Neural progenitor cell (in vitro differentiated cells): ENCODE data around the gene ALG12.

ENCODE experiments used
- CTCF ChIP-seq: fragments of 200-600 bp; sonication (generic); IDR thresholded peaks from 2 replicates; pipeline ENCODE4 v1.5.1; 2017; ENCODE audit warnings: antibody characterized with exemption, mild to moderate bottlenecking
- EZH2phosphoT487 ChIP-seq: fragments of 200-600 bp; sonication (generic); IDR thresholded peaks from 2 replicates; pipeline ENCODE4 v1.6.1; 2017; ENCODE audit warnings: antibody characterized with exemption

- TF ChIP-seq CTCF (no peak), EZH2phosphoT487 (no peak)
Observed at GRCh38 chr22:49953680-49954344, 35.6 kb upstream of the ALG12 start.
